Upper lobe of left lung (tissue), 6 donors: ENCODE results near the gene NACA2. TPM values are rescaled to one million over a fixed set of nuclear protein-coding genes. Genes with fewer than 3 reads are reported as not detected.

Source experiments
- ATAC-seq, 2 donors: fragments of 200-7000 bp; cut with Tn5 transposase; one replicate each; pipeline ENCODE4 v1.9.1; 2022; ENCODE audit warnings: mild to moderate bottlenecking in 2 of 2, moderate library complexity in 2 of 2; ENCODE audit not compliant: low FRiP score in 2 of 2
- DNase-seq, 2 donors: peaks; one replicate each; pipeline ENCODE4 v3.0.0-alpha.2; 2019 to 2020
- H3K27ac ChIP-seq, 4 donors: fragments of 200-600 bp; sonication (generic); one replicate each; pipeline ENCODE4 v1.5.1; 2016 to 2019
- H3K27me3 ChIP-seq, 4 donors: fragments of 200-600 bp; sonication (generic); one replicate each; pipeline ENCODE4 v1.5.1; 2017 to 2019
- H3K36me3 ChIP-seq, 4 donors: fragments of 200-600 bp; sonication (generic); one replicate each; pipeline ENCODE4 v1.5.1; 2016 to 2019
- H3K4me1 ChIP-seq, 4 donors: fragments of 200-600 bp; sonication (generic); one replicate each; pipeline ENCODE4 v1.5.1; 2018 to 2019
- H3K4me3 ChIP-seq, 4 donors: fragments of 200-600 bp; sonication (generic); one replicate each; pipeline ENCODE4 v1.5.1; 2017 to 2019; ENCODE audit warnings: mild to moderate bottlenecking in 2 of 4, moderate library complexity in 1 of 4
- H3K9me3 ChIP-seq, 4 donors: fragments of 200-600 bp; sonication (generic); one replicate each; pipeline ENCODE4 v1.5.1; 2018 to 2019
- CTCF ChIP-seq, 6 experiments: fragments of 450-650 bp in 4 of 6; fragments of 200-600 bp in 2 of 6; sonication (generic) in 2 of 6; IDR thresholded peaks; one replicate each; pipeline ENCODE4 v1.5.1; 2016 to 2019; ENCODE audit warnings: antibody characterized with exemption in 6 of 6
- EP300 ChIP-seq, 4 donors: sonication (generic); formaldehyde crosslinking; IDR thresholded peaks; one replicate each; pipeline ENCODE4 v1.5.1; 2017; ENCODE audit warnings: antibody characterized with exemption in 4 of 4, control low read depth in 2 of 4
- POLR2A ChIP-seq, 4 donors: fragments of 450-650 bp; IDR thresholded peaks; one replicate each; pipeline ENCODE4 v1.5.1; 2016 to 2017; ENCODE audit warnings: antibody characterized with exemption in 4 of 4, mild to moderate bottlenecking in 2 of 4
- POLR2AphosphoS5 ChIP-seq, 2 donors: sonication (generic); formaldehyde crosslinking; IDR thresholded peaks; one replicate each; pipeline ENCODE4 v1.5.1; 2017; ENCODE audit warnings: antibody characterized with exemption in 2 of 2
- WGBS, 2 donors: methylation state at CpG; one replicate each; pipeline ENCODE4 v1.1.5; 2017 to 2018; 5-methylcytosine and 5-hydroxymethylcytosine counted together
- total RNA-seq, 6 donors: library from RNA; depleted of rRNA in 4 of 6; stranded (reverse); fragments of >200 nt in 4 of 6; gene quantifications; one replicate each; pipeline versions ENCODE4 v1.1.0 to v1.2.1, GENCODE V29; 2016 to 2021
- donor health status: DM: no; HTN: no; CAD: no; lungs with moderate emphysema.
- donor health status: DM: no; HTN: yes; CAD: no; lungs with severe emphysema.

The NACA2 gene
- total RNA-seq, 6 donors from 2014 or later, result not detected

- no peaks in the 10 kb centered on the region for H3K27me3 ChIP-seq
- H3K36me3 ChIP-seq, result no peaks in the 10 kb centered on the region
- no peak for DNase-seq
- no peaks in the 10 kb centered on the region for H3K9me3 ChIP-seq
- no peak for TF ChIP-seq POLR2A (IDR thresholded peaks at IDR 0.05)
- TF ChIP-seq CTCF (IDR thresholded peaks at IDR 0.05), result no peak
- TF ChIP-seq EP300 (IDR thresholded peaks at IDR 0.05), result no peak
- no peak for TF ChIP-seq POLR2AphosphoS5 (IDR thresholded peaks at IDR 0.05)
- no peaks in the 10 kb centered on the region for H3K4me1 ChIP-seq
- 49 to 58% methylated on average over 2 of the region's 2 CpGs for WGBS, 2 donors
- H3K27ac ChIP-seq, result no peak overlapping the region
- ATAC-seq, result no peak
- no peak overlapping the region for H3K4me3 ChIP-seq
Observed at GRCh38 chr17:61598014-61598413, 7.0 kb upstream of the NACA2 start.

- 91 to 96% methylated on average over 3 of the region's 3 CpGs for WGBS, 2 donors
- no peaks in the 10 kb centered on the region for H3K27me3 ChIP-seq
- TF ChIP-seq POLR2A (IDR thresholded peaks at IDR 0.05), result no peak
- TF ChIP-seq EP300 (IDR thresholded peaks at IDR 0.05), result no peak
- TF ChIP-seq CTCF (IDR thresholded peaks at IDR 0.05), result no peak
- TF ChIP-seq POLR2AphosphoS5 (IDR thresholded peaks at IDR 0.05), result no peak
- ATAC-seq (no peak), DNase-seq (no peak)
- H3K4me3 ChIP-seq, result no peak overlapping the region
- H3K36me3 ChIP-seq, result no peaks in the 10 kb centered on the region
- H3K9me3 ChIP-seq, result no peaks in the 10 kb centered on the region
- no peaks in the 10 kb centered on the region for H3K4me1 ChIP-seq
- H3K27ac ChIP-seq, result no peak overlapping the region
Observed at GRCh38 chr17:61597607-61598006, 6.6 kb upstream of the NACA2 start.

- no peak overlapping the region for H3K27ac ChIP-seq
- no peaks in the 10 kb centered on the region for H3K36me3 ChIP-seq
- H3K9me3 ChIP-seq, result no peaks in the 10 kb centered on the region
- no peak overlapping the region for H3K4me3 ChIP-seq
- ATAC-seq, result no peak
- TF ChIP-seq POLR2A (IDR thresholded peaks at IDR 0.05) (no peak), POLR2AphosphoS5 (IDR thresholded peaks at IDR 0.05) (no peak), CTCF (IDR thresholded peaks at IDR 0.05) (no peak), EP300 (IDR thresholded peaks at IDR 0.05) (no peak)
- H3K4me1 ChIP-seq, result no peaks in the 10 kb centered on the region
- no peak for DNase-seq
- WGBS, 2 donors, result 56 to 70% methylated on average over 7 of the region's 7 CpGs
- H3K27me3 ChIP-seq, result no peaks in the 10 kb centered on the region
Observed at GRCh38 chr17:61595418-61596186, 4.6 kb upstream of the NACA2 start.

GRCh38 chr17:61594294-61594825 lies 3.3 kb upstream of the NACA2 start:
- no peak for DNase-seq

More at GRCh38 chr17:61594294-61594825, 3.3 kb upstream of the NACA2 start:
- Histone ChIP-seq H3K36me3 (no peaks in the 10 kb centered on the region), H3K4me3 (no peak overlapping the region), H3K27ac (no peak overlapping the region), H3K4me1 (no peaks in the 10 kb centered on the region), H3K9me3 (no peaks in the 10 kb centered on the region), H3K27me3 (no peaks in the 10 kb centered on the region)
- no peak for ATAC-seq
- WGBS, 2 donors, result 88 to 92% methylated on average over 5 of the region's 5 CpGs
- TF ChIP-seq POLR2A (IDR thresholded peaks at IDR 0.05) (no peak), POLR2AphosphoS5 (IDR thresholded peaks at IDR 0.05) (no peak), EP300 (IDR thresholded peaks at IDR 0.05) (no peak), CTCF (IDR thresholded peaks at IDR 0.05) (no peak)
